GM12878 (cell line): ENCODE measurements around the gene MBD5. TPM values are rescaled to one million over a fixed set of nuclear protein-coding genes. Genes with fewer than 3 reads are reported as not detected.

Source experiments
- ATAC-seq: fragments of 200-7000 bp; cut with Tn5 transposase; 3 replicates; pipeline ENCODE4 v1.9.1; 2020; ENCODE audit warnings: mild to moderate bottlenecking, moderate library complexity
- BruUV-seq: library from RNA; stranded (reverse); fragments of 400-500 nt; replicated peaks from 2 replicates; lab custom pipeline; 2021; lab: Mats Ljungman, UMichigan
- CTCF ChIA-PET: fragments of 300-600 bp; sonication (Branson Sonifier 250); formaldehyde crosslinking; extraction: SDS; loops from one replicate; lab custom pipeline; 2021; ENCODE audit warnings: inconsistent platforms; lab: Yijun Ruan, JAX
- POLR2A ChIA-PET: fragments of 350-600 bp; formaldehyde crosslinking; extraction: SDS; loops from one replicate; lab custom pipeline; 2021; ENCODE audit warnings: inconsistent platforms; lab: Charles Lee
- RAD21 ChIA-PET: fragments of 300-600 bp; sonication (Branson Sonifier 250); formaldehyde crosslinking; loops from one replicate; lab custom pipeline; 2023; ENCODE audit warnings: antibody characterized with exemption; ENCODE audit not compliant: unreplicated experiment; lab: Charles Lee
- SMC1A ChIA-PET: fragments of 300-600 bp; sonication (Branson Sonifier 250); formaldehyde crosslinking; loops from one replicate; lab custom pipeline; 2023; ENCODE audit not compliant: unreplicated experiment, uncharacterized antibody; lab: Charles Lee
- DNase-seq: peaks from one replicate; pipeline ENCODE4 v3.0.0-alpha.2; 2011; ENCODE audit warnings: low read depth, low spot score
- FAIRE-seq: peaks from 3 replicates; lab custom pipeline; 2011; peaks lifted over from hg19 to GRCh38; lab: Jason Lieb, UNC
- H2AFZ ChIP-seq: 2 replicates; pipeline ENCODE4 v1.6.0; 2011; ENCODE audit warnings: low read depth, low read length, control low read depth; ENCODE audit not compliant: control insufficient read depth
- H3K27ac ChIP-seq: 2 replicates; pipeline ENCODE4 v1.5.1; 2011; ENCODE audit warnings: control low read depth; ENCODE audit not compliant: control insufficient read depth, insufficient read depth
- H3K27me3 ChIP-seq, 2 experiments: replicated peaks in 1 of 2; 2 replicates each; pipeline versions ENCODE4 v1.6.0 to v1.6.1; 2011; ENCODE audit warnings: low read length in 1 of 2; ENCODE audit not compliant: control insufficient read depth in 2 of 2, insufficient read depth in 2 of 2
- H3K36me3 ChIP-seq, 2 experiments: 2 replicates each; pipeline ENCODE4 v1.5.1; 2011; ENCODE audit warnings: low read length in 1 of 2; ENCODE audit not compliant: control insufficient read depth in 2 of 2, insufficient read depth in 2 of 2
- H3K4me1 ChIP-seq: 2 replicates; pipeline ENCODE4 v1.6.1; 2011; ENCODE audit warnings: mild to moderate bottlenecking, low read length, moderate library complexity, mixed read lengths; ENCODE audit not compliant: control insufficient read depth, insufficient read depth
- H3K4me2 ChIP-seq: 2 replicates; pipeline ENCODE4 v1.6.0; 2011; ENCODE audit warnings: control low read depth; ENCODE audit not compliant: control insufficient read depth, insufficient read depth
- H3K4me3 ChIP-seq: fragments of 200-600 bp; sonication (generic); 2 replicates; pipeline ENCODE4 v1.5.1; 2016
- H3K79me2 ChIP-seq: 2 replicates; pipeline ENCODE4 v1.6.0; 2011; ENCODE audit warnings: low read length; ENCODE audit not compliant: control insufficient read depth, insufficient read depth
- H3K9ac ChIP-seq: 2 replicates; pipeline ENCODE4 v1.8.0; 2011; ENCODE audit warnings: low read length, control low read depth, mixed read lengths; ENCODE audit not compliant: control insufficient read depth, insufficient read depth
- H3K9me3 ChIP-seq: replicated peaks from 3 replicates; pipeline ENCODE4 v1.5.1; 2011; ENCODE audit warnings: mild to moderate bottlenecking, low read length; ENCODE audit not compliant: control insufficient read depth, insufficient read depth
- H4K20me1 ChIP-seq: 2 replicates; pipeline ENCODE4 v1.6.0; 2011; ENCODE audit not compliant: control insufficient read depth, insufficient read depth
- ATF3 ChIP-seq: IDR thresholded peaks from 2 replicates; pipeline ENCODE4 v1.6.1; 2011; ENCODE audit warnings: low read depth, mild to moderate bottlenecking, low read length, moderate library complexity, borderline replicate concordance; ENCODE audit errors: extremely low read depth
- CHD2 ChIP-seq: IDR thresholded peaks from 2 replicates; pipeline ENCODE4 v1.6.1; 2011; ENCODE audit warnings: low read depth, low read length, improper control_type of control experiment, borderline replicate concordance
- E2F8 ChIP-seq: fragments of 450-650 bp; IDR thresholded peaks from 2 replicates; pipeline ENCODE4 v1.6.1; 2018; ENCODE audit warnings: mild to moderate bottlenecking, low read depth, moderate library complexity; ENCODE audit not compliant: partially characterized antibody
- FOXM1 ChIP-seq: IDR thresholded peaks from 2 replicates; pipeline ENCODE4 v1.6.1; 2012; ENCODE audit warnings: low read depth, mild to moderate bottlenecking, inconsistent platforms, low read length, moderate library complexity
- GABPA ChIP-seq: IDR thresholded peaks from 2 replicates; pipeline ENCODE4 v1.6.1; 2014; ENCODE audit warnings: antibody characterized with exemption, low read depth, mild to moderate bottlenecking, inconsistent platforms
- JUNB ChIP-seq: IDR thresholded peaks from 2 replicates; pipeline ENCODE4 v1.6.1; 2016; ENCODE audit warnings: antibody characterized with exemption, mild to moderate bottlenecking
- NBN ChIP-seq: fragments of 450-650 bp; IDR thresholded peaks from 2 replicates; pipeline ENCODE4 v1.6.1; 2016
- NFYB ChIP-seq: IDR thresholded peaks from 2 replicates; pipeline ENCODE4 v1.6.1; 2011; ENCODE audit warnings: low read depth, mild to moderate bottlenecking, low read length, improper control_type of control experiment, moderate library complexity; ENCODE audit not compliant: insufficient read depth
- PAX5 ChIP-seq: IDR thresholded peaks from 2 replicates; pipeline ENCODE4 v1.6.1; 2011; ENCODE audit warnings: low read depth, low read length, borderline replicate concordance
- POLR2A ChIP-seq: IDR thresholded peaks from 2 replicates; pipeline ENCODE4 v1.6.1; 2011; ENCODE audit warnings: low read depth, mild to moderate bottlenecking, low read length
- RFX5 ChIP-seq: IDR thresholded peaks from 2 replicates; pipeline ENCODE4 v1.6.1; 2011; ENCODE audit warnings: low read depth, low read length, improper control_type of control experiment
- SPI1 ChIP-seq: IDR thresholded peaks from 2 replicates; pipeline ENCODE4 v1.6.1; 2011; ENCODE audit warnings: low read depth, mild to moderate bottlenecking, low read length, moderate library complexity, borderline replicate concordance; ENCODE audit not compliant: insufficient read depth
- SREBF2 ChIP-seq: IDR thresholded peaks from 2 replicates; pipeline ENCODE4 v1.6.1; 2012; ENCODE audit warnings: mild to moderate bottlenecking, low read length
- WRNIP1 ChIP-seq: IDR thresholded peaks from 2 replicates; pipeline ENCODE4 v1.6.1; 2011; ENCODE audit warnings: low read depth, low read length, improper control_type of control experiment, borderline replicate concordance
- ZBTB33 ChIP-seq: fragments of 450-650 bp; IDR thresholded peaks from 2 replicates; pipeline ENCODE4 v1.6.1; 2017; ENCODE audit warnings: mild to moderate bottlenecking
- WGBS: methylation state at CpG from one replicate; pipeline ENCODE4 v1.1.6; 2016; ENCODE audit warnings: low lambda C conversion rate; ENCODE audit not compliant: insufficient replicate concordance, insufficient coverage; ENCODE audit errors: missing lambda C conversion rate; 5-methylcytosine and 5-hydroxymethylcytosine counted together
- in situ Hi-C: fragments of 300-500 bp; cut with MboI; formaldehyde crosslinking; loops from 9 replicates; pipeline ENCODE4 v1.14.3; 2018; ENCODE audit warnings: mixed read lengths
- intact Hi-C: fragments of 100-400 bp; cut with micrococcal nuclease; formaldehyde crosslinking; loops from one replicate; pipeline ENCODE4 v1.14.2; 2022; ENCODE audit not compliant: unreplicated experiment
- polyA plus RNA-seq, 11 experiments: library from polyadenylated mRNA; depleted of rRNA in 4 of 11; unstranded in 6 of 11; stranded (reverse) in 5 of 11; fragments of >200 nt; fragmentation: Nextera tagmentation in 4 of 11; fragmentation: Illumina TruSeq in 1 of 11; extraction: Ambion mirVana in 4 of 11; extraction: Trizol in 1 of 11; gene quantifications; 1 replicate in 1 of 11; 2 replicates in 10 of 11; pipeline versions ENCODE4 v1.2.1 to v1.2.3, GENCODE V29; 2011 to 2016; ENCODE audit warnings: inconsistent platforms in 2 of 11, missing spikeins in 2 of 11, low read depth in 1 of 11
- total RNA-seq, 4 experiments: library from RNA; depleted of rRNA in 3 of 4; stranded (reverse); fragments of >200 nt in 3 of 4; fragmentation: Illumina TruSeq in 1 of 4; extraction: Trizol in 1 of 4; gene quantifications; 2 replicates each; pipeline versions ENCODE4 v1.2.1 to v1.2.3, GENCODE V29; 2013 to 2021

MBD5 gene
- total and polyA plus RNA-seq, 10 of the 15 experiments (the other 5 are each of a cell fraction or from before 2014, with no cell fraction given) = 7.4 to 58.0 (median 21.2) TPM

- no peak for TF ChIP-seq FOXM1
- TF ChIP-seq RFX5 = no peak
- TF ChIP-seq SPI1 = no peak
- no peak for TF ChIP-seq POLR2A
These were observed 395.4 kb downstream of the MBD5 start (continued) for GRCh38 chr2:148416248-148416647.

- Histone ChIP-seq H3K36me3 (no peaks in the 10 kb centered on the region), H4K20me1 (no peaks in the 10 kb centered on the region), H3K9ac (no peak overlapping the region), H3K4me2 (no peak overlapping the region), H3K27ac (no peak overlapping the region), H3K4me1 (no peaks in the 10 kb centered on the region), H3K79me2 (no peaks in the 10 kb centered on the region), H3K27me3 (no peaks in the 10 kb centered on the region), H2AFZ (no peak overlapping the region), H3K4me3 (no peak overlapping the region), H3K9me3 (no peaks in the 10 kb centered on the region)
- no TSS peak for BruUV-seq
- in situ Hi-C loops (no loop called here), intact Hi-C loops (no loop called here)
- FAIRE-seq (no peak), ATAC-seq (no peak), DNase-seq (no peak)
- WGBS = 94% methylated on average over 1 of the region's 1 CpG
- CTCF ChIA-PET = no interaction called here
- SMC1A ChIA-PET = no interaction called here
- POLR2A ChIA-PET = no interaction called here
- TF ChIP-seq FOXM1 = no peak
- TF ChIP-seq WRNIP1 = no peak
- TF ChIP-seq GABPA = no peak
- TF ChIP-seq JUNB = no peak
- no peak for TF ChIP-seq SREBF2
- no peak for TF ChIP-seq RFX5
- TF ChIP-seq ZBTB33 = no peak
- TF ChIP-seq ATF3 = no peak
- TF ChIP-seq NBN = no peak
- TF ChIP-seq CHD2 = no peak
- no peak for TF ChIP-seq PAX5
- no peak for TF ChIP-seq NFYB
- TF ChIP-seq E2F8 = no peak
- RAD21 ChIA-PET = no interaction called here
These were observed 409.2 kb downstream of the MBD5 start for GRCh38 chr2:148430101-148430500.
